ENCODE measurements around the gene TFPT. TPM values are rescaled to one million over a fixed set of nuclear protein-coding genes. Genes with fewer than 3 reads are reported as not detected.

The TFPT gene
- total RNA-seq, 2 donors from 2014 or later = 15.9 to 17.2 TPM

DNA sequence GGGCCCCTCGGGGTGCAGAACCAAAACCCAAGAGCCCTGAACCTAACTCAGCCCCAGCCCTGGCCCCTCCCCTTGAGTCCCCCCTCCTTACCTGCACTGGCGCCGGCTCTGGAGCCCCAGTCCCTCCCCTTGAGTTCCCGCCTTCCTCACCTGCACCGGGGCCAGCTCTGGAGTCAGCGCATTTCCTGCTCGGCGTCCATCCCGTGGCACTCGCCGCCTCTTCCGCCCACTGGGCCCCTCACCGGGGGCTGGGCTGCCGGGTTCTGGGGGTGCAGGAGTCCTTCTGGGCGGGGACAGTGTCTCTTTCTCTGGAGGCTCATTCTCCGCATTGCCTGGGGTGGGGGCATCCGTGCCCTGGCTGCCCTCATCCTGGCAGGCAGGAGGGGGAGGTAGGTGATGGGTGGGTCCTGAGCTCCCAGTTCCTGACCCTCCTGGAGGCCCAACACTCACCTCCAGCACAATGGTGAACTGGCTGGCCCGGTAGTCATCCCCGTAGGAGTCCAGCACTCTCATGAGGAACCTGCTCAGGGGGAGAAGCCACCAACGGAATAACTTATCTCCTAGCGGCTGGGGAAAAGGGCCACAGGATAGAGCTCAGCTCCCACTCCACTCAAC lies 7.5 kb downstream of the TFPT start:
- DNase-seq = no peak
- no peak overlapping the region for H3K27ac ChIP-seq
- no peaks in the 10 kb centered on the region for H3K9me3 ChIP-seq
- TF ChIP-seq CTCF (IDR thresholded peaks at IDR 0.05) = no peak
- H3K9ac ChIP-seq (ENCODE audit: low read depth in 2 of 2, low read length in 2 of 2) = no peak overlapping the region
- H3K36me3 ChIP-seq = peaks cover 5% of the 10 kb centered on the region
- no peak overlapping the region for H3K4me3 ChIP-seq
- intact Hi-C loops (cut with DNase I) = no loop called here
- no peaks in the 10 kb centered on the region for H3K4me1 ChIP-seq
- no peaks in the 10 kb centered on the region for H3K27me3 ChIP-seq

GRCh38 chr19:54106716-54107115 lies 8.7 kb downstream of the TFPT start:
- Histone ChIP-seq H3K36me3 (peaks cover 5% of the 10 kb centered on the region), H3K4me1 (no peaks in the 10 kb centered on the region), H3K9ac (ENCODE audit: low read depth in 2 of 2, low read length in 2 of 2) (no peak overlapping the region), H3K27me3 (no peaks in the 10 kb centered on the region), H3K27ac (no peak overlapping the region), H3K9me3 (no peaks in the 10 kb centered on the region), H3K4me3 (no peak overlapping the region)
- no peak for TF ChIP-seq CTCF (IDR thresholded peaks at IDR 0.05)
- DNase-seq = no peak
- intact Hi-C loops (cut with DNase I) = no loop called here

DNA sequence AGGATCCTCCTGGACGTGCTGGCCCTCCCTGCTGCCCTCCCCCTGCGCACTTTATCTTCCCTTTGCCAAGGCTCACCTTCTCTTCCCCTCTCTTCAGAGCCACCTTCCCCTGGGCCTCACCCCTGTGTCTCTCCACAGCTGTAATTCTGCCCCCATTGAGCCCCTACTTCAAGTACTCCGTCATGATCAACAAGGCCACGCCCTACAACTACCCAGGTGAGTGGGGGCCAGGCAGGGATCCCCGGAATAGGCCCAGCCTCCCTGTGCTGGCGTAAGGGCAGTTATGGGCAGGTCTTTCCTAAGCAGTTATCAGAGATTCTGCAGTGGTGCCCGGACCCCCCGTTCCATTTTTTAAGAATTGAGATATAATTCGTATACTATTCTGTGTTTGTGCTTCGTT lies 9.7 kb downstream of the TFPT start:
- H3K27me3 ChIP-seq = no peaks in the 10 kb centered on the region
- TF ChIP-seq CTCF (IDR thresholded peaks at IDR 0.05) = no peak
- H3K9ac ChIP-seq (ENCODE audit: low read depth in 2 of 2, low read length in 2 of 2) = no peak overlapping the region
- no peak overlapping the region for H3K27ac ChIP-seq
- DNase-seq = no peak
- H3K36me3 ChIP-seq = peaks cover 5% of the 10 kb centered on the region
- no peaks in the 10 kb centered on the region for H3K9me3 ChIP-seq
- no peaks in the 10 kb centered on the region for H3K4me1 ChIP-seq
- no peak overlapping the region for H3K4me3 ChIP-seq
- intact Hi-C loops (cut with DNase I) = no loop called here

DNA sequence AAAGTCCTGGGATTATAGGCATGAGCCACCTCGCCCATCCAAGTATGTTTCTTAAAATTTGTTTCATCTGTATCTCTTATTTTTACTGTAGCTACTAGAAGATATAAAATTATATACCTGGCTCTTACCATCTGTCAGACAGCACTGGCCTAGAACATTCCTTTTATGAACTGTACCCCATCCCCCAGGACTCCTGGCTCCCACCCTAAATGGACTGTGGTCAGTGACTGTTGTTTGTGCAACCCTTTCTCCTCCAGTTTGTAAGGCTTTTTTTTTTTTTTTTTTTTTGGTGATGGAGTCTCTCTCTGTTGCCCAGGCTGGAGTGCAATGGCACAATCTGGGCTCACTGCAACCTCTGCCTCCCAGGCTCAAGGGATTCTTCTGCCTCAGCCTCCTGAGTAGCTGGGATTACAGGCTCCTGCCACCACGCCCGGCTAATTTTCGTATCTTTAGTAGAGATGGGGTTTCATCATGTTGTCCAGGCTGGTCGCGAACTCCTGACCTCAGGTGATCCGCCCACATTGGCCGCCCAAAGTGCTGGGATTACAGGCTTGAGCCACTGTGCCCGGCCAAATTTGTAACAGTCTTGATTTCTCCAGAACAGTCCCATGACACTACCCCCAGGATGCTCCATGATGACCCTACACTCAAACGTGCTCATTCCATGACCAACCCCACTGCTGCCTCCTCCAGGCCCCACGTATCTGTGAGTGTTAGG lies 10.3 kb downstream of the TFPT start:
- Histone ChIP-seq H3K4me1 (no peaks in the 10 kb centered on the region), H3K4me3 (no peak overlapping the region), H3K36me3 (peaks cover 5% of the 10 kb centered on the region), H3K27me3 (no peaks in the 10 kb centered on the region), H3K9ac (ENCODE audit: low read depth in 2 of 2, low read length in 2 of 2) (no peak overlapping the region), H3K9me3 (no peaks in the 10 kb centered on the region), H3K27ac (no peak overlapping the region)
- intact Hi-C loops (cut with DNase I) = no loop called here
- DNase-seq = no peak
- TF ChIP-seq CTCF (IDR thresholded peaks at IDR 0.05) = no peak

DNA sequence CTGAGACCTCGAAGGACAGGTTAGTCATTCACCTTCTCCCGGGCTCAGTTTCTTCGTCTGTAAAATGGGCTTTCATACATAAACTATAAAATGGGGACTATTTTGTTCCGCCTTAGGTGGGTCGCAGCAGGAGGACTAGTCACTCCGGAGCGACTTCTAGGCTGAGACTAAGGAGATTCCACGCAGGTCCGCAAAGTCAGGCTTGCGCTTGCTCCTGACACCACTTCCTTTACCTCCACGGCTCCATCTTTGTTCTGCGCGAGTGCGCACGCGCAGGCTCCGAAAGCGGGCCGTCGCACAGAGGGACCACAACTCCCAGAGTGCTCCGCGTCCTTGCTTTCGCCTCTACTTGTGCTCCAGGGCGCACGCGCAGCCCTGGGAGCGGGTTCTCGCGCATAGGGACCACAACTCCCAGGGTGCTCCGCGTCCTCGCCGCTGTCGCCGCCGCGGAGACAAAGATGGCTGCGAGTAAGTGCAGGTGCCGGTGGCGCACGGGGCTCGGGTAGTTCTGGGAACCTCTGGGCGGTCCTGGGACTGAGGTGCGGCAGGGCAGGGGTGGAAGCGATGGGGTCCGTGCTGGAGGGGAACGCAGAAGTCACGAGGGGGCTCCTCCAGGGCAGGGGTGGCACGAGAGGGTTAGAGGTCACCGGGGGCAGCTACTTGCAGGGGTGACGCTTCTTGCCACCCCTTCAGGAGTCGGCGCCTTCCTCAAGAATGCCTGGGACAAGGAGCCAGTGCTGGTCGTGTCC lies 12.9 kb downstream of the TFPT start, which contains the start of gene NDUFA3:
TSS of gene NDUFA3 (plus strand) at position 435 of the 749 bp plus-strand sequence. CDS start at position 459, 24 bp downstream.
- peak within 1 kb of the TSS; percentile 50 for H3K27ac ChIP-seq
- H3K9me3 ChIP-seq = no peaks in the 10 kb centered on the region
- intact Hi-C loops (cut with DNase I) = no loop called here
- peak; percentile 97 for DNase-seq
- peak within 1 kb of the TSS; percentile 95 for H3K4me3 ChIP-seq
- no peaks in the 10 kb centered on the region for H3K36me3 ChIP-seq
- no peaks in the 10 kb centered on the region for H3K27me3 ChIP-seq
- no peak for TF ChIP-seq CTCF (IDR thresholded peaks at IDR 0.05)
- H3K9ac ChIP-seq (ENCODE audit: low read depth in 2 of 2, low read length in 2 of 2) = peak within 1 kb of the TSS; percentile 91 to 96
- no peaks in the 10 kb centered on the region for H3K4me1 ChIP-seq
